Heart left ventricle (tissue), 13 donors: ENCODE results near the gene PSKH1.

Experiments used
- CTCF ChIP-seq, 12 donors: fragments of 200-600 bp; sonication (generic) in 4 of 12; IDR thresholded peaks; one replicate each; pipeline versions ENCODE4 v1.5.0 to v1.8.0; 2018 to 2022; ENCODE audit warnings: antibody characterized with exemption in 12 of 12, mild to moderate bottlenecking in 5 of 12
- POLR2A ChIP-seq, 2 donors: fragments of 450-650 bp; IDR thresholded peaks; one replicate each; pipeline ENCODE4 v1.6.1; 2017; ENCODE audit warnings: antibody characterized with exemption in 2 of 2, mild to moderate bottlenecking in 2 of 2, moderate library complexity in 2 of 2
- donor health status: ischemic (EF 13 %, LVEDD 7.1; RV severe dilation, severe dysfunction).
- donor health status: DM: no; HTN: yes; CAD: no.
- donor health status: DM: no; HTN: no; CAD: no.
- donor health status: ischemic (EF 25% LVEDD 6.9; RV normal size, moderate dysfunction).
- donor health status: ischemic (EF 25% LVEDD 5.7; RV mildly dilated, moderate dysfunction).
- donor health status: ischemic (EF 35%, LVEDD 5.7; RV mildly dilated, moderate dysfunction).
- donor health status: nonischemic (EF 11% LVEDD 7.7; RV severe dilation, severe dysfunction).
- donor health status: DM: yes; HTN: yes; CAD: no.
- donor health status: PGD.
- donor health status: ischemic (EF 29% LVEDD 5.4; RV normal size, mild dysfunction).
- donor health status: nonischemic (EF 23%, LVEDD 6.1; RV moderate dilation, normal function).

- TF ChIP-seq POLR2A (IDR thresholded peaks at IDR 0.05), result no peak
- TF ChIP-seq CTCF (IDR thresholded peaks at IDR 0.05), result no peak
Measured at GRCh38 chr16:67951485-67951884, 58.4 kb downstream of the PSKH1 start.
